Measurements from ENCODE around the gene CLEC2B. TPM values are rescaled to one million over a fixed set of nuclear protein-coding genes. Genes with fewer than 3 reads are reported as not detected.

The CLEC2B gene
- polyA plus RNA-seq, 1 of the 3 experiments (the other 2 are of a cell fraction) = not detected

GRCh38 chr12:9810671-9811070 lies 58.5 kb downstream of the CLEC2B start:
- no peak overlapping the region for H3K27ac ChIP-seq (ENCODE audit: low read depth in 2 of 2, low read length in 1 of 2)
- ChIA-PET POLR2A (no interaction called here), CTCF (interaction anchor here (1.0 kb wide), 1 partner anchor 62 kb away, joined by 3 read pairs; no protein-coding TSS in a partner anchor)
- no peaks in the 10 kb centered on the region for H3F3A ChIP-seq (replicated peaks; ENCODE audit: insufficient read depth)
- WGBS (ENCODE audit: low lambda C conversion rate) = 3% methylated on average over 2 of the region's 2 CpGs
- TF ChIP-seq, protein P1, sequence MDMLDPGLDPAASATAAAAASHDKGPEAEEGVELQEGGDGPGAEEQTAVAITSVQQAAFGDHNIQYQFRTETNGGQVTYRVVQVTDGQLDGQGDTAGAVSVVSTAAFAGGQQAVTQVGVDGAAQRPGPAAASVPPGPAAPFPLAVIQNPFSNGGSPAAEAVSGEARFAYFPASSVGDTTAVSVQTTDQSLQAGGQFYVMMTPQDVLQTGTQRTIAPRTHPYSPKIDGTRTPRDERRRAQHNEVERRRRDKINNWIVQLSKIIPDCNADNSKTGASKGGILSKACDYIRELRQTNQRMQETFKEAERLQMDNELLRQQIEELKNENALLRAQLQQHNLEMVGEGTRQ (IDR thresholded peaks at IDR 0.05; ENCODE audit: borderline replicate concordance, low read depth, low read length) = no peak
- TF ChIP-seq RAD21 (IDR thresholded peaks at IDR 0.05; ENCODE audit: low read length) = no peak
- no peak for TF ChIP-seq ZBTB33 (IDR thresholded peaks at IDR 0.05; ENCODE audit: borderline replicate concordance, low read depth)
- TF ChIP-seq, protein P2, sequence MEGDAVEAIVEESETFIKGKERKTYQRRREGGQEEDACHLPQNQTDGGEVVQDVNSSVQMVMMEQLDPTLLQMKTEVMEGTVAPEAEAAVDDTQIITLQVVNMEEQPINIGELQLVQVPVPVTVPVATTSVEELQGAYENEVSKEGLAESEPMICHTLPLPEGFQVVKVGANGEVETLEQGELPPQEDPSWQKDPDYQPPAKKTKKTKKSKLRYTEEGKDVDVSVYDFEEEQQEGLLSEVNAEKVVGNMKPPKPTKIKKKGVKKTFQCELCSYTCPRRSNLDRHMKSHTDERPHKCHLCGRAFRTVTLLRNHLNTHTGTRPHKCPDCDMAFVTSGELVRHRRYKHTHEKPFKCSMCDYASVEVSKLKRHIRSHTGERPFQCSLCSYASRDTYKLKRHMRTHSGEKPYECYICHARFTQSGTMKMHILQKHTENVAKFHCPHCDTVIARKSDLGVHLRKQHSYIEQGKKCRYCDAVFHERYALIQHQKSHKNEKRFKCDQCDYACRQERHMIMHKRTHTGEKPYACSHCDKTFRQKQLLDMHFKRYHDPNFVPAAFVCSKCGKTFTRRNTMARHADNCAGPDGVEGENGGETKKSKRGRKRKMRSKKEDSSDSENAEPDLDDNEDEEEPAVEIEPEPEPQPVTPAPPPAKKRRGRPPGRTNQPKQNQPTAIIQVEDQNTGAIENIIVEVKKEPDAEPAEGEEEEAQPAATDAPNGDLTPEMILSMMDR (IDR thresholded peaks at IDR 0.05) = no peak
- no peak for TF ChIP-seq ELF1 (IDR thresholded peaks at IDR 0.05)
- H3K4me3 ChIP-seq (ENCODE audit: low read depth in 2 of 2, low read length in 1 of 2) = no peak overlapping the region
- no peaks in the 10 kb centered on the region for H3K9me2 ChIP-seq
- no peak for DNase-seq
- no peaks in the 10 kb centered on the region for H3K4me1 ChIP-seq (ENCODE audit: control insufficient read depth in 1 of 2, insufficient read depth in 2 of 2, low read depth in 1 of 2, low read length in 1 of 2)
- no peaks in the 10 kb centered on the region for H3K79me2 ChIP-seq (ENCODE audit: insufficient read depth)
- no peaks in the 10 kb centered on the region for H3K9me3 ChIP-seq
- H2AFZ ChIP-seq (ENCODE audit: low read depth) = no peak overlapping the region
- no peaks in the 10 kb centered on the region for H3K36me3 ChIP-seq (replicated peaks in 1 of 2; ENCODE audit: control insufficient read depth in 1 of 2, insufficient read depth in 2 of 2, low read length in 1 of 2)
- no peak overlapping the region for H3K9ac ChIP-seq
- H3K27me3 ChIP-seq (ENCODE audit: insufficient read depth) = peaks cover 23% of the 10 kb centered on the region; the same call in 1 of the 2 replicates
- H3K4me2 ChIP-seq = no peak overlapping the region
- H4K20me1 ChIP-seq (ENCODE audit: insufficient read depth) = no peaks in the 10 kb centered on the region

DNA sequence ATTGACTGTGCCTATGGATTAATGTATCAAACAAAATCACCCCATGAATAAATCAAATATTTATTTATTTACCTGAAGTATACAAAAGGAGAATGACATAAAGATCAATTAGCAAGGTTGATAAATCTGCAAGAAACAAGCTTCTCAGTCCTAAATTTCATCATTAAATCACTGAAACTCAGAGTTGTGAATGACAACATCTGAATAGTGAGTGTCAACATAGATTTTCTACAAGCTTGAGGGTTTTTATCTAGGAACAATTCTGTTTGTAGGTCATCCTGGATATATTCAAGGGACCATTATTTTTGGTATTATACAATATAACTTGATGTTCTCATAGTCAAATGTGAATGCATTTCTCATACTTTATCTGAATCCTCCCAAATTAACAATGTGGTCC lies 59.3 kb downstream of the CLEC2B start:
- Histone ChIP-seq H3K4me3 (ENCODE audit: low read depth in 2 of 2, low read length in 1 of 2) (no peak overlapping the region), H3F3A (replicated peaks; ENCODE audit: insufficient read depth) (no peaks in the 10 kb centered on the region), H3K9me3 (no peaks in the 10 kb centered on the region), H3K27me3 (ENCODE audit: insufficient read depth) (peaks cover 18% of the 10 kb centered on the region; the same call in 1 of the 2 replicates), H3K9ac (no peak overlapping the region), H3K27ac (ENCODE audit: low read depth in 2 of 2, low read length in 1 of 2) (no peak overlapping the region), H3K9me2 (no peaks in the 10 kb centered on the region), H3K79me2 (ENCODE audit: insufficient read depth) (no peaks in the 10 kb centered on the region), H3K4me1 (ENCODE audit: control insufficient read depth in 1 of 2, insufficient read depth in 2 of 2, low read depth in 1 of 2, low read length in 1 of 2) (no peaks in the 10 kb centered on the region), H3K36me3 (replicated peaks in 1 of 2; ENCODE audit: control insufficient read depth in 1 of 2, insufficient read depth in 2 of 2, low read length in 1 of 2) (no peaks in the 10 kb centered on the region), H3K4me2 (no peak overlapping the region), H4K20me1 (ENCODE audit: insufficient read depth) (no peaks in the 10 kb centered on the region), H2AFZ (ENCODE audit: low read depth) (no peak overlapping the region)
- CTCF ChIA-PET = no interaction called here
- POLR2A ChIA-PET = no interaction called here
- no peak for DNase-seq
- no peak for TF ChIP-seq MXI1 (IDR thresholded peaks at IDR 0.05; ENCODE audit: low read depth, low read length)
- no peak for TF ChIP-seq GATA2 (CRISPR knock-in tag; IDR thresholded peaks at IDR 0.05)
- no peak for TF ChIP-seq FOSL2 (IDR thresholded peaks at IDR 0.05; ENCODE audit: borderline replicate concordance, low read depth)
- TF ChIP-seq EP300 (IDR thresholded peaks at IDR 0.05; ENCODE audit: borderline replicate concordance in 1 of 2, low read depth in 1 of 2, low read length in 1 of 2) = no peak
- TF ChIP-seq TEAD4 (IDR thresholded peaks at IDR 0.05; ENCODE audit: borderline replicate concordance, insufficient read depth) = no peak
- TF ChIP-seq SIN3A (IDR thresholded peaks at IDR 0.05; ENCODE audit: borderline replicate concordance, low read depth, low read length) = no peak
- TF ChIP-seq RAD21 (IDR thresholded peaks at IDR 0.05; ENCODE audit: low read length) = no peak
- TF ChIP-seq NRF1 (IDR thresholded peaks at IDR 0.05; ENCODE audit: low read depth, low read length) = no peak
- TF ChIP-seq, protein P3, sequence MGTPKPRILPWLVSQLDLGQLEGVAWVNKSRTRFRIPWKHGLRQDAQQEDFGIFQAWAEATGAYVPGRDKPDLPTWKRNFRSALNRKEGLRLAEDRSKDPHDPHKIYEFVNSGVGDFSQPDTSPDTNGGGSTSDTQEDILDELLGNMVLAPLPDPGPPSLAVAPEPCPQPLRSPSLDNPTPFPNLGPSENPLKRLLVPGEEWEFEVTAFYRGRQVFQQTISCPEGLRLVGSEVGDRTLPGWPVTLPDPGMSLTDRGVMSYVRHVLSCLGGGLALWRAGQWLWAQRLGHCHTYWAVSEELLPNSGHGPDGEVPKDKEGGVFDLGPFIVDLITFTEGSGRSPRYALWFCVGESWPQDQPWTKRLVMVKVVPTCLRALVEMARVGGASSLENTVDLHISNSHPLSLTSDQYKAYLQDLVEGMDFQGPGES (IDR thresholded peaks at IDR 0.05; ENCODE audit: low read depth, low read length) = no peak
- TF ChIP-seq RXRA (IDR thresholded peaks at IDR 0.05; ENCODE audit: borderline replicate concordance, low read depth) = no peak
- no peak for TF ChIP-seq REST (IDR thresholded peaks at IDR 0.05; ENCODE audit: low read depth, low read length)
- TF ChIP-seq, protein P4, sequence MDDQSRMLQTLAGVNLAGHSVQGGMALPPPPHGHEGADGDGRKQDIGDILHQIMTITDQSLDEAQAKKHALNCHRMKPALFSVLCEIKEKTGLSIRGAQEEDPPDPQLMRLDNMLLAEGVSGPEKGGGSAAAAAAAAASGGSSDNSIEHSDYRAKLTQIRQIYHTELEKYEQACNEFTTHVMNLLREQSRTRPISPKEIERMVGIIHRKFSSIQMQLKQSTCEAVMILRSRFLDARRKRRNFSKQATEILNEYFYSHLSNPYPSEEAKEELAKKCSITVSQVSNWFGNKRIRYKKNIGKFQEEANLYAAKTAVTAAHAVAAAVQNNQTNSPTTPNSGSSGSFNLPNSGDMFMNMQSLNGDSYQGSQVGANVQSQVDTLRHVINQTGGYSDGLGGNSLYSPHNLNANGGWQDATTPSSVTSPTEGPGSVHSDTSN (IDR thresholded peaks at IDR 0.05) = no peak
- no peak for TF ChIP-seq ELF1 (IDR thresholded peaks at IDR 0.05)
- no peak for TF ChIP-seq RFX5 (IDR thresholded peaks at IDR 0.05; ENCODE audit: low read length)

Measured in SK-N-SH (cell line).